ENCODE measurements around the gene IRF9.

Gene IRF9

DNA sequence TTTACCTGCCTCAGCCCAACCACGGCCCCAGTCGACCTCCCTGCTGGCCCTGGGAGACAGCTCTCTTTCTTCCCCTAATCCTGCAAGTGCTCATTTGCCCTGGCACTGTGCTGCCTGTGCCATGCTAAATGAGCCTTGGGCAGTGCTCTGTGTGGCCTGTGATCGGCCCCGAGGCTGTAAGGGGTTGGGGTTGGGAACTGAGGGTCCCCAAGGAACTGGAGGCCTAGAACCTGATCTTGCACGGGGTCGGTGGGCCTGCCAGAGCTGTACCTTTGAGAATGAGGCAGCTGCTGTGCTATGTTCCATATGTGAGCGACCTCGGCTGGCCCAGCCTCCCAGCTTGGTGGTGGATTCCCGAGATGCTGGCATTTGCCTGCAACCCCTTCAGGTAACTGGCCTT, 11.0 kb upstream of the IRF9 start:
- no peak for TF ChIP-seq CTCF (IDR thresholded peaks at IDR 0.05; ENCODE audit: control extremely low read depth, extremely low read depth, low read depth, missing control alignments)
- POLR2A ChIA-PET: interaction anchor here (0.9 to 1.4 kb wide), 2 partner anchors 11 to 12 kb away, joined by 3 to 7 read pairs; no protein-coding TSS in a partner anchor
- CTCF ChIA-PET: interaction anchor here (0.8 to 12.0 kb wide), 4 partner anchors 13 to 60 kb away, joined by 3 to 154 read pairs (median 6); partner anchors contain the start of genes DCAF11 and IRF9
- no peak for DNase-seq (ENCODE audit: extremely low spot score)

DNA sequence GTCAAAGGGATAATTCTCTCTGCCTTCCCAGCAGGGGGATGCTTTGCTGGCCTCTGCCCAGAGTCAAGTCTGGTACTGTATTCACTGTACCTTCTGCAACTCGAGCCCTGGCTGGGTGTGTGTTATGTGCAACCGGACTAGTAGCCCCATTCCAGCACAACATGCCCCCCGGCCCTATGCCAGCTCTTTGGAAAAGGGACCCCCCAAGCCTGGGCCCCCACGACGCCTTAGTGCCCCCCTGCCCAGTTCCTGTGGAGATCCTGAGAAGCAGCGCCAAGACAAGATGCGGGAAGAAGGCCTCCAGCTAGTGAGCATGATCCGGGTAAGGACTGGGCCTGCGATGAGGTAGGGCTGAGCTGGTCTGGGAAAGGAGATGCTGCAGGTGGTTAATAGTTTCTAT, 10.5 kb upstream of the IRF9 start:
- no peak for DNase-seq (ENCODE audit: extremely low spot score)
- CTCF ChIA-PET: interaction anchor here (0.8 to 12.0 kb wide), 4 partner anchors 12 to 60 kb away, joined by 3 to 154 read pairs (median 6); partner anchors contain the start of genes DCAF11 and IRF9
- TF ChIP-seq CTCF (IDR thresholded peaks at IDR 0.05; ENCODE audit: control extremely low read depth, extremely low read depth, low read depth, missing control alignments): no peak
- POLR2A ChIA-PET: interaction anchor here (1.4 kb wide), 1 partner anchor 11 kb away, joined by 7 read pairs; no protein-coding TSS in a partner anchor

GRCh38 chr14:24150993-24151392, 10.1 kb upstream of the IRF9 start:
- ChIA-PET CTCF (interaction anchor here (1.0 to 12.0 kb wide), 6 partner anchors 10 to 42 kb away, joined by 3 to 154 read pairs (median 4); partner anchors contain the start of genes EMC9, IRF9 and PSME1), POLR2A (interaction anchor here (1.3 to 1.4 kb wide), 2 partner anchors 10 to 11 kb away, joined by 5 to 7 read pairs; partner anchors contain the start of gene IRF9)
- no peak for DNase-seq (ENCODE audit: extremely low spot score)
- TF ChIP-seq CTCF (IDR thresholded peaks at IDR 0.05; ENCODE audit: control extremely low read depth, extremely low read depth, low read depth, missing control alignments): no peak

GRCh38 chr14:24151404-24152080, 9.5 kb upstream of the IRF9 start:
- CTCF ChIA-PET: interaction anchor here (1.0 to 12.0 kb wide), 6 partner anchors 10 to 43 kb away, joined by 3 to 154 read pairs (median 4); partner anchors contain the start of genes EMC9, IRF9 and PSME1

DNA sequence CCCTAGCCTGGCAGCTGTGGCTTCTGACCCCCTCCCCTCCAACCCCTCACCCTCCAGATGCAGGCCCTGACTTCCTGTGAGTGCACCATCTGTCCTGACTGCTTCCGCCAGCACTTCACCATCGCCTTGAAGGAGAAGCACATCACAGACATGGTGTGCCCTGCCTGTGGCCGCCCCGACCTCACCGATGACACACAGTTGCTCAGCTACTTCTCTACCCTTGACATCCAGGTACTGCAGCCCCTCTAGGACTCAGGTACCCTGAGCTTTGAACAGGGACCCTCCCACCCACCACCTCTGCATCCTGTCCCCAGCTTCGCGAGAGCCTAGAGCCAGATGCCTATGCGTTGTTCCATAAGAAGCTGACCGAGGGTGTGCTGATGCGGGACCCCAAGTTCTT, 6.0 kb upstream of the IRF9 start:
- TF ChIP-seq CTCF (IDR thresholded peaks at IDR 0.05; ENCODE audit: control extremely low read depth, extremely low read depth, low read depth, missing control alignments): no peak
- ChIA-PET CTCF (interaction anchor here (1.1 to 12.0 kb wide), 6 partner anchors 8 to 46 kb away, joined by 3 to 154 read pairs (median 4); partner anchors contain the start of genes EMC9, IRF9, PSME2 and RNF31), POLR2A (interaction anchor here (1.2 to 1.3 kb wide), 2 partner anchors 8 to 9 kb away, joined by 5 to 6 read pairs; partner anchors contain the start of gene RNF31)
- DNase-seq (ENCODE audit: extremely low spot score): no peak

More at GRCh38 chr14:24151404-24152080, 9.5 kb upstream of the IRF9 start:
- DNase-seq (ENCODE audit: extremely low spot score): no peak
- POLR2A ChIA-PET: interaction anchor here (1.3 to 1.4 kb wide), 2 partner anchors 10 to 12 kb away, joined by 5 to 7 read pairs; partner anchors contain the start of gene IRF9
- TF ChIP-seq CTCF (IDR thresholded peaks at IDR 0.05; ENCODE audit: control extremely low read depth, extremely low read depth, low read depth, missing control alignments): no peak

- CTCF ChIA-PET: interaction anchor here (0.9 to 1.2 kb wide), 3 partner anchors 9 to 18 kb away, joined by 3 to 6 read pairs (median 4); partner anchors contain the start of gene RNF31
- DNase-seq (ENCODE audit: extremely low spot score): no peak
- no peak for TF ChIP-seq CTCF (IDR thresholded peaks at IDR 0.05; ENCODE audit: control extremely low read depth, extremely low read depth, low read depth, missing control alignments)
- POLR2A ChIA-PET: interaction anchor here (0.8 to 1.0 kb wide), 2 partner anchors 16 to 143 kb away, joined by 3 read pairs; partner anchors contain the start of genes DHRS1, EMC9 and NOP9
Measured at GRCh38 chr14:24156840-24157239, 4.2 kb upstream of the IRF9 start.

All from GM10248 (cell line).